Stomach (tissue), 4 donors: ENCODE data around the gene CHCHD2.
A peak's percentile ranks its signal among the peaks of the same experiment; 100 is the strongest.

Experiments
- POLR2A ChIP-seq, 4 donors: fragments of 450-650 bp; IDR thresholded peaks; one replicate each; pipeline ENCODE4 v1.6.1; 2016; ENCODE audit warnings: antibody characterized with exemption in 4 of 4, control low read depth in 2 of 4, mild to moderate bottlenecking in 1 of 4, moderate library complexity in 1 of 4
- POLR2AphosphoS5 ChIP-seq, 3 donors: sonication (generic); formaldehyde crosslinking; IDR thresholded peaks; one replicate each; pipeline ENCODE4 v1.6.1; 2016; ENCODE audit warnings: antibody characterized with exemption in 3 of 3
- TF ChIP-seq, protein P1 (sequence below), 7 experiments: fragments of 450-650 bp in 4 of 7; fragments of 200-600 bp in 3 of 7; sonication (generic) in 3 of 7; IDR thresholded peaks; one replicate each; pipeline ENCODE4 v1.5.1; 2016 to 2019; ENCODE audit warnings: antibody characterized with exemption in 7 of 7, control low read depth in 2 of 7, mild to moderate bottlenecking in 1 of 7

DNA sequence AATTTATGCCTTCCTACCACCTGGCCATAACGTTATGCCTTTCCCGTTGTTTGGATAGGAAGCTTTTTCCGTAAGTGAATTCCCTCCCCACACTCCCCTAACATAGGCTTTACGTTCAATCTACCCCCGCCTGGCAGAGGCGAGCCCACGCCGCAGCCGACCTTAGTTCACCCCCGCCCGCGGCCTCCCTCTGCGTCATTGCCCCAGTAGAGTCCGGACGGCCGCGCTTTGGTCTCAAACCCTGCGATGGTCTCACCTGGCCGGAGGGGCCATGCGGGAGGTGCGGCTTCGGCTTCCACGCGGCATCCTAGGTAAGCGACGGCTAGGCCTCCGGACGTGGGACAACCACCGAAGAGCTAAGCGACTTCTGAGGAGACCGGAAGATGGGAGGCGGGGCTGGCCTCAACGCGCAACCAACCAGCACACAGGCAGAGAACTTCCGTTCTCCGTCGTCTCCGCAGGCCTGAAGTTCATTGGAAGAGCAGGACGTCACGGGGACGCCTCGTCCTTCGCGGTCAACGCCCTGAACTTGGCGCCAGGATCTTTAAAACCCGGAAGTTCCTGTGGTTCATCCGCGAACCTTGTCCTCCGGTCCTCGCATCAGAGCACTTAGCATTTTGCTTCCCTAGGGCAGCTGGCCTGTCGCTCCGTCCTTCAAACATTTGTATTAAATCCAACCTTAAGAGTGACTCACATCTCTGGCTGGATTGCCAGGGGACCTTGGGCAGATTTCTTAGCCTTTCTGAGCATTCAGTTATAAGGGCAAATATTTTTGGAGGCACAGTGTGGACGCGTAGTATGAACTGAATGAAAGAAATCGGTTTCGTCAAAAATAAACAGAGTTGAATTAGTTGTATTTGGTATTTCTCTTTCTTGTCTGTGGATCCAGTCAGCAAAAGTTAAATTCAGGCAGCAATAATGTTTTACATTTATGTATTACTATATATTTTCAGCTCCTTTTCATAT, at the start of gene CHCHD2:
- TF ChIP-seq, protein P1, sequence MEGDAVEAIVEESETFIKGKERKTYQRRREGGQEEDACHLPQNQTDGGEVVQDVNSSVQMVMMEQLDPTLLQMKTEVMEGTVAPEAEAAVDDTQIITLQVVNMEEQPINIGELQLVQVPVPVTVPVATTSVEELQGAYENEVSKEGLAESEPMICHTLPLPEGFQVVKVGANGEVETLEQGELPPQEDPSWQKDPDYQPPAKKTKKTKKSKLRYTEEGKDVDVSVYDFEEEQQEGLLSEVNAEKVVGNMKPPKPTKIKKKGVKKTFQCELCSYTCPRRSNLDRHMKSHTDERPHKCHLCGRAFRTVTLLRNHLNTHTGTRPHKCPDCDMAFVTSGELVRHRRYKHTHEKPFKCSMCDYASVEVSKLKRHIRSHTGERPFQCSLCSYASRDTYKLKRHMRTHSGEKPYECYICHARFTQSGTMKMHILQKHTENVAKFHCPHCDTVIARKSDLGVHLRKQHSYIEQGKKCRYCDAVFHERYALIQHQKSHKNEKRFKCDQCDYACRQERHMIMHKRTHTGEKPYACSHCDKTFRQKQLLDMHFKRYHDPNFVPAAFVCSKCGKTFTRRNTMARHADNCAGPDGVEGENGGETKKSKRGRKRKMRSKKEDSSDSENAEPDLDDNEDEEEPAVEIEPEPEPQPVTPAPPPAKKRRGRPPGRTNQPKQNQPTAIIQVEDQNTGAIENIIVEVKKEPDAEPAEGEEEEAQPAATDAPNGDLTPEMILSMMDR (IDR thresholded peaks at IDR 0.05) = peak in 1 of 7 experiments; percentile 9
- TF ChIP-seq POLR2A (IDR thresholded peaks at IDR 0.05) (peak in 2 of 4 donors; percentile 90 to 95), POLR2AphosphoS5 (IDR thresholded peaks at IDR 0.05) (peak; percentile 80 to 98 (median 97))
